Jurkat, Clone E6-1 (cell line): ENCODE data around the gene IGF2R.
"Not testable (repeated sequence)": the region's sequence is repeated elsewhere in the genome, so short reads cannot be mapped to it uniquely, and the experiment has no call there.

ENCODE experiments used
- DNase-seq: peaks from one replicate; pipeline ENCODE4 v3.0.0-alpha.2; 2011; ENCODE audit warnings: low read depth, low spot score
- H3K4me3 ChIP-seq: 2 replicates; pipeline ENCODE4 v1.5.1; 2011; ENCODE audit warnings: mild to moderate bottlenecking, low read length, control low read depth, moderate library complexity

The IGF2R gene

GRCh38 chr6:160104821-160105517, 136.1 kb downstream of the IGF2R start:
- H3K4me3 ChIP-seq, result no peak overlapping the region
- DNase-seq, result no peak

DNA sequence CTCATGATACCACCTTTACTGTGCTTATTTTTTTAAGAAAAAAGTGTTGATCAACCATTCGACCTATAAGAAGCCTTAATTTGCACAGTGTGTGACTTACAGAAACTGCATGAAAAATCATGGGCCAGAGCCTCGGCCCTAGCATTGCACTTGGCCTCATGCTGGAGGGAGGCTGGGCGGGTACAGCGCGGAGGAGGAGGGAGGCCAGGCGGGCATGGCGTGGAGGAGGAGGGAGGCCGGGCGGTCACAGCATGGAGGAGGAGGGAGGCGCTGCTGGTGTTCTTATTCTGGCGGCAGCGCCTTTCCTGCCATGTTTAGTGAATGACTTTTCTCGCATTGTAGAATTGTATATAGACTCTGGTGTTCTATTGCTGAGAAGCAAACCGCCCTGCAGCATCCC, 137.1 kb downstream of the IGF2R start:
- H3K4me3 ChIP-seq, result no peak overlapping the region
- DNase-seq, result no peak

- DNase-seq, result no peak
- no peak overlapping the region for H3K4me3 ChIP-seq
Observed at GRCh38 chr6:160106701-160107100, 137.8 kb downstream of the IGF2R start.

- H3K4me3 ChIP-seq, result no peak overlapping the region
- no peak for DNase-seq
Observed at GRCh38 chr6:160108077-160108476, 139.2 kb downstream of the IGF2R start.

DNA sequence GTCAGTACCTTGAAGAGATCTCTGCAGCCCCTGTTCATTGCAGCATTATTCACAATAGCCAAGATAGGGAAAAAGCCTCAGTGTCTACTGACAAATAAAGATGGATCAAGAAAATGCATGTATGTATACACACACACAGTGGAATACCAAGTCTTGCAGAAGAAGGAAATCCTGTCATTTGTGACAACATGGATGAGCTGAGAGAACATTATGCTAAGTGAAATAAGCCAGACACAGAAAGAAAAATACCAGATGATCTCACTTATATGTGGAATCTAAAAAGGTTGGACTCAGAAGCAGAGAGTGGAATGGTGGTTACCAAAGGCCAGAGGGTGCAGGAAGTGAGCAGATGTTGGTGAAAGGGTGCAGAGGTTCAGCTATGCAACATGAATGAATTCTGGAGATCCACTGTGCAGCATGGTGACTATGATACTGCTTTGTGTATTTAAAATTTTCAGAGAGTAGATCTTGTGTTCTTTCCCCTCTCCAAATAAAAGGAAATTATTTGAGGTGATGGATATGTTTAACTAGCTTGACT, 141.8 kb downstream of the IGF2R start:
- no peak overlapping the region for H3K4me3 ChIP-seq
- no peak for DNase-seq

DNA sequence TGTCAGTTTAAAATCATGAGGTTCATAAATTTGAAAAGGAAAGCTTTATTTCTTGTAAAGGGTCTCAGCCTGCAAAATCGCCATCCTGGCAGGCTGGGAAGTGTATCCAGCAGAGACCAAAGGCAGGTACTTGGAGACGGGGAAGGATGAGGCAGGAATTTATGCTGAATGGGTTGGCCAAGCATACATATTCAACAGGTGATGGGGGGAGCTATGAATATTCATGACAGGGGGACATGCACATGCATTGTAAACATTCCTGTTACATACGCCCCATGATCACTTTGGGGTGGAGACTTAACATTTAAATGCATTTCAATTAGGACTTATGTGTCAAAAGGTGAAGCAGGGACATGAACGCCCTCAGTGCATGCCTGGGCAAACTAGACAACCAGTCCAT, 142.9 kb downstream of the IGF2R start:
- no peak for DNase-seq
- H3K4me3 ChIP-seq, result no peak overlapping the region

DNA sequence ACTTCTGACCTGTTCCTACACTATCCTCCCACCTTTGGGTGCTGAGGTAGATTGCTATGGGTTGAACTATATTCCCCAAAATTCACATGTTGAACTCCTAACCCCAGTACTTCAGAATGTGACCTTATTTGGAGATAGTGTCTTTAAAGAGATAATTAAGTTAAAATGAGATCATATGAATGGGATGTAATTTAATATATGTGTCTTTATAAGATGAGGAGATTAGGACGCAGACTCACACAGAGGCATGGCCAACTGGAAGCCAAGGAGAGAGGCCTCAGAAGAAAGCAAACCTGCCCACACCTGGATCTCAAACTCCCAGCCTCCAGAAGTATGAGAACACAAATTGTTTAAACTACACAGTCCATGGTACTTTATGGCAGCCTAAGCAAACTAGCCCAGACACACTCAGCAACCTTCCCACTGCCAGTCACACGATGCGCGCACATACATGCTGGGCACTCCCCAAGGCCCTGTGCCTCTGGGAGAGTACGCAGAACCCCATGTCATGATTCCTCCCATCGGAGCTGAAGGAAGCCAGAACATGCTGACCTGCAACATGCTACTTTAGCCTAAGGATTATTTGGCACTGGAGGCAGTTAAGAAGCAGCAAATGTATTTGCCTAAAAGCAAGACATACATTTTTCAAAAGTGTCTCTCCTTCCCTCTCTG, 143.9 kb downstream of the IGF2R start:
- H3K4me3 ChIP-seq, result no peak overlapping the region
- no peak for DNase-seq

- not testable (repeated sequence) for H3K4me3 ChIP-seq, DNase-seq
Observed at GRCh38 chr6:160114536-160114935, 145.7 kb downstream of the IGF2R start.

- H3K4me3 ChIP-seq, result no peak overlapping the region
- no peak for DNase-seq
Observed at GRCh38 chr6:160115421-160115820, 146.5 kb downstream of the IGF2R start.

DNA sequence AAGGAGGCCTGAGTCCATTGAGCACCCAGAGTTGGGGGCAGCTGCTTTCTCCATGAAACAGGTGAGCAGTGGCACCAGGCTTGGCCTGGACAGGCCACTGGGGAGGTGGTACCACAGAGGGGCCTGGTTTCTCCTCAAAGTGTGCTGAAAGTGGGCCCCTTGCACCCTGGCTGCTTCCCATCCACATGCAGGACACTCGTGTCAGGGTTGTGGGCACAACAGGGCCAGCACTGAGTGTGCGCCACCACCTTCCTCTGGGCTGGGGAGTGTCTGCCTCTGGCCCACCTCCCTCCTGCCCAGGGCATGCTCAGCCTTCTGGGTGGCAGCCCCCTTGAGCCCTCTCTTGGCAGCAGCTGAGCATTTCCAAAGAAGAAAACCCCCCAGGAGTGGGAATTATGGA, 147.5 kb downstream of the IGF2R start:
- no peak for DNase-seq
- H3K4me3 ChIP-seq, result no peak overlapping the region

DNA sequence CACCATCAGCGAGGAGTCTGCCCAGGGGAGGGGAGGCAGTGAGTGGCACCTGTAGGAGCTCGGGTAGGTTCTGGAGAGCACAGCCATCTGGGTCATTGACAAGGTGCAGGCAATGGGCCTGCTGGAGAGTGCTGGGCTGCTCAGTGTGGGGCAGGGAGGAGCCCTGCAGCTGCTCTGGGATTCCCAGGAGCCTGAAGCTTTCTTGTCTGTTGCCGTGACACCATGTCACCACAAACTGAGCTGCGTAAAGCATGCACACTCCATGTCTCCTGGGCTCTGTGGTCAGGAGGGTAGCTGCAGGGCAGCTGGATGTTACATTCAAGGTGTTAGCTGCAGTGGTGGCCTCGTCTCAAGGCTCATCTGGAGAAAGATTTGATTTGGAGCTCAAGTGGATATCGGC, 148.3 kb downstream of the IGF2R start:
- DNase-seq, result no peak
- no peak overlapping the region for H3K4me3 ChIP-seq

DNA sequence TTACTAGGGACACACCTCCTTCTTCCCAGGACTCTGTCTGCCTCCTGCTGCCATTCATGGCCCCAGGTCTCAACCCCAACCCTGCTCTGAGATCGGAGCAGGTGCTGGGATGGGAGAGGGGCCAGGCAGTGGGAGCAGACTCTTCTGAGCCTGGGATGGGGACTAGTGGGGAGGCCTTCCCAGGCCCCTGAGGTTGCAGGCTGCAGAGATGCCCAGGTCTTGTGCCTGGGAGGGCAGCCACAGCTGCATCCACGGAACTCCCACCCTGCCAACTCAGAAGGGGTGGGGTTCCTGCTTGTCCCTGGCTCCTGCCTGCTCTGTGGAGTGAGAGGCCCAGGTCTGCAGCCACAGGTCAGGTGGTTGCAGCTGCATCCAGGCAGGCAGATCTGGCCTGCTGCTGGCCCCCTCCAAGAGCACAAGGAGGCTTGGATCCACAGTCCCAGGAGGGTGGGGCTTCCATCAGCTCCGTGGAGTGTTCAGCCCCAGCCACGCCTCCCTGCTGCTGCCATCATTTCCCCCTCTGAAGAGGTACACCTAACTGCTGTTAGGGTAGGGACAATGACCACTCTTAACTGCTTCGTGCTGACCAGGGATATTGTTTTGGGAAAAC, 149.8 kb downstream of the IGF2R start:
- H3K4me3 ChIP-seq, result no peak overlapping the region
- no peak for DNase-seq

DNA sequence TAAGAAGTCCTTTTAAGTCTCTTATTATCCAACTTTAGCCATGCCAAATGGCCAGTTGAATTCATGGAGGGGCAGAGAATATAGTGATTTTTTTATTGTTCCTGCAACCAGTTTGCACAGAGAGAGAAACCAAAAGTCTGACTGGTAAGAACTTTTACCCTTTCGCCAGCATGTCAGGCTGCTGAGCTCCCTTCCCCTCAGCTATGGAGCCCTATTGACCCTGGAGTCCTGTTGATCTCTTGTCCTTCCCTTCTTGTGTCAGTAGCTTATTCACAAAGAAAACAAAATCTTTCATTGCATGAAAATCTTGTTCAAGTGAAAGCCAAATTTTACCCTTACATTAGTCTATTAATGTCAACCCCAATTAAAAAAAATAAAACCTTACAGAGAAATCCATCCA, 151.2 kb downstream of the IGF2R start:
- no peak for DNase-seq
- no peak overlapping the region for H3K4me3 ChIP-seq

- H3K4me3 ChIP-seq, result no peak within 1 kb of the TSS
- DNase-seq, result no peak
Observed at GRCh38 chr6:160121558-160121957, 152.7 kb downstream of the IGF2R start, which contains the start of gene SLC22A1. Gene SLC22A1 (plus strand): TSS chr6:160121815. CDS start chr6:160121936, 121 bp downstream.

DNA sequence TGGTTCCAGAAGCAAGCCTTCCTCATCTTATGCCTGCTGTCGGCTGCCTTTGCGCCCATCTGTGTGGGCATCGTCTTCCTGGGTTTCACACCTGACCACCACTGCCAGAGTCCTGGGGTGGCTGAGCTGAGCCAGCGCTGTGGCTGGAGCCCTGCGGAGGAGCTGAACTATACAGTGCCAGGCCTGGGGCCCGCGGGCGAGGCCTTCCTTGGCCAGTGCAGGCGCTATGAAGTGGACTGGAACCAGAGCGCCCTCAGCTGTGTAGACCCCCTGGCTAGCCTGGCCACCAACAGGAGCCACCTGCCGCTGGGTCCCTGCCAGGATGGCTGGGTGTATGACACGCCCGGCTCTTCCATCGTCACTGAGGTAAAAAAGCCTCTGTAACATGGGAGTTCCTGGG, 153.1 kb downstream of the IGF2R start:
- no peak for DNase-seq
- H3K4me3 ChIP-seq, result no peak overlapping the region

DNA sequence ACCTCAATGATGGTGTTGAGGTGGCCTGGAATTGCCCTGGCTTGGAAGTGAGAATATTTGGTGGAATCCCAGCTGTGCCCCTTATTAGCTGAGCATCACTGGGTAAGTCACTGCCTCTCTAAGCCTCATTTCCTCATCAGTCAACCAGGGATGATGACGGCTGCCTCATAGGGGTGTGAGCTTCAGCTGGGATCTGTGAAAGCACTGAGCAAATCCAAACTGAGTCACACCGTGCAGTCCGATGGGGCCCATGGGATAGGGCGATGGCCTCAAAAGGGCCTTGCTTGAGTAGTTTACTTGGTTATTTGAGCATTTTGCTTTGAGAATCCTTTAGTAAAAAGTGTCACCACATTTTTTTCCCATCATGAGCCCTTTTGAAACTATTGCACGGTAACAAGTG, 153.9 kb downstream of the IGF2R start:
- no peak for DNase-seq
- H3K4me3 ChIP-seq, result no peak overlapping the region

GRCh38 chr6:160124007-160124406, 155.1 kb downstream of the IGF2R start:
- no peak for DNase-seq
- H3K4me3 ChIP-seq, result no peak overlapping the region

- DNase-seq, result no peak
- no peak overlapping the region for H3K4me3 ChIP-seq
Observed at GRCh38 chr6:160124605-160125004, 155.7 kb downstream of the IGF2R start.

GRCh38 chr6:160125105-160125504, 156.2 kb downstream of the IGF2R start:
- DNase-seq, H3K4me3 ChIP-seq: not testable (repeated sequence)
